Kasumi-1 (cell line): ENCODE data around the gene ZBTB48.
A peak's percentile ranks its signal among the peaks of the same experiment; 100 is the strongest.
"Not testable (repeated sequence)": the region's sequence is repeated elsewhere in the genome, so short reads cannot be mapped to it uniquely, and the experiment has no call there.

ENCODE experiments used
- DNase-seq, 2 experiments: peaks; one replicate each; lab custom pipeline; 2025; lab: John Stamatoyannopoulos, UW

Gene ZBTB48

GRCh38 chr1:6579374-6580118 lies at the start of gene ZBTB48:
Gene ZBTB48 (plus strand): TSS chr1:6579994. CDS start chr1:6580610, 616 bp downstream.
- DNase-seq = peak; percentile 93 to 95

- DNase-seq = no peak
Measured at GRCh38 chr1:6530504-6531160, 49.2 kb upstream of the ZBTB48 start.

- DNase-seq = no peak
Measured at GRCh38 chr1:6531996-6532395, 47.8 kb upstream of the ZBTB48 start.

GRCh38 chr1:6534248-6534822 lies 45.5 kb upstream of the ZBTB48 start:
- no peak for DNase-seq

GRCh38 chr1:6535214-6535613 lies 44.6 kb upstream of the ZBTB48 start:
- DNase-seq = no peak

GRCh38 chr1:6536291-6536690 lies 43.5 kb upstream of the ZBTB48 start:
- no peak for DNase-seq

GRCh38 chr1:6538956-6539355 lies 40.8 kb upstream of the ZBTB48 start:
- DNase-seq = no peak

GRCh38 chr1:6544831-6545230 lies 35.0 kb upstream of the ZBTB48 start:
- no peak for DNase-seq

GRCh38 chr1:6545276-6546112 lies 34.3 kb upstream of the ZBTB48 start:
- no peak for DNase-seq

GRCh38 chr1:6546326-6546725 lies 33.5 kb upstream of the ZBTB48 start:
- no peak for DNase-seq

- DNase-seq = no peak
Measured at GRCh38 chr1:6547301-6547700, 32.5 kb upstream of the ZBTB48 start.

GRCh38 chr1:6554031-6554906 lies 25.5 kb upstream of the ZBTB48 start, which contains the start of gene NOL9:
Gene NOL9 (minus strand): TSS chr1:6554513. CDS start chr1:6554502, 11 bp downstream.
- peak; percentile 85 to 88 for DNase-seq

- no peak for DNase-seq
Measured at GRCh38 chr1:6554907-6555778, 24.7 kb upstream of the ZBTB48 start, which contains the start of gene TAS1R1. Gene TAS1R1 (plus strand): TSS chr1:6555307. CDS start chr1:6555374, 67 bp downstream.

- no peak for DNase-seq
Measured at GRCh38 chr1:6557597-6557996, 22.2 kb upstream of the ZBTB48 start.

GRCh38 chr1:6559161-6559560 lies 20.6 kb upstream of the ZBTB48 start:
- not testable (repeated sequence) for DNase-seq

- no peak for DNase-seq
Measured at GRCh38 chr1:6560267-6560666, 19.5 kb upstream of the ZBTB48 start.

GRCh38 chr1:6569033-6569432 lies 10.8 kb upstream of the ZBTB48 start:
- DNase-seq = no peak

- no peak for DNase-seq
Measured at GRCh38 chr1:6570100-6570499, 9.7 kb upstream of the ZBTB48 start.

GRCh38 chr1:6570987-6571386 lies 8.8 kb upstream of the ZBTB48 start:
- no peak for DNase-seq
